ENCODE measurements around the gene ZNF346. TPM values are rescaled to one million over a fixed set of nuclear protein-coding genes. Genes with fewer than 3 reads are reported as not detected.

ZNF346 gene
- total and polyA plus RNA-seq, 2 of the 13 experiments (the other 11 are each of a cell fraction or from before 2014, with no cell fraction given) = 8.6 to 19.4 TPM

GRCh38 chr5:177094224-177095087, 72.0 kb downstream of the ZNF346 start (continued):
- no peak for TF ChIP-seq DZIP1 (CRISPR knock-in tag; IDR thresholded peaks at IDR 0.05)
- no peak for TF ChIP-seq ZNF777 (CRISPR knock-in tag; IDR thresholded peaks at IDR 0.05)
- no peak for TF ChIP-seq NFYB (CRISPR knock-in tag; IDR thresholded peaks at IDR 0.05)
- TF ChIP-seq ZKSCAN8 (CRISPR knock-in tag; IDR thresholded peaks at IDR 0.05; ENCODE audit: borderline replicate concordance) = 0 out of 2 replicates have a peak, but pooled peaks have one; percentile 15
- no peak for TF ChIP-seq ZNF329 (CRISPR knock-in tag; IDR thresholded peaks at IDR 0.05; ENCODE audit: low read depth)
- TF ChIP-seq TAF1 (CRISPR knock-in tag; IDR thresholded peaks at IDR 0.05) = 0 out of 2 replicates have a peak, but pooled peaks have one; percentile 33
- TF ChIP-seq ERF (CRISPR knock-in tag; IDR thresholded peaks at IDR 0.05) = peak; percentile 19; the same call in 1 of the 2 replicates
- no peak for TF ChIP-seq BRCA1 (CRISPR knock-in tag; IDR thresholded peaks at IDR 0.05)
- no peak for TF ChIP-seq ZNF713 (CRISPR knock-in tag; IDR thresholded peaks at IDR 0.05)
- no peak for TF ChIP-seq ZNF891 (CRISPR knock-in tag; IDR thresholded peaks at IDR 0.05)
- TF ChIP-seq IRX3 (CRISPR knock-in tag; IDR thresholded peaks at IDR 0.05; ENCODE audit: borderline replicate concordance, low read depth) = no peak
- peak; percentile 60 for TF ChIP-seq MED8 (CRISPR knock-in tag; IDR thresholded peaks at IDR 0.05; ENCODE audit: insufficient replicate concordance)
- no peak for TF ChIP-seq ZNF577 (CRISPR knock-in tag; IDR thresholded peaks at IDR 0.05; ENCODE audit: borderline replicate concordance, low read depth)
- no peak for TF ChIP-seq ZSCAN12 (CRISPR knock-in tag; IDR thresholded peaks at IDR 0.05)
- peak; percentile 70 for TF ChIP-seq RARA (CRISPR knock-in tag; IDR thresholded peaks at IDR 0.05)
- TF ChIP-seq POLR2A (IDR thresholded peaks at IDR 0.05; ENCODE audit: insufficient read depth in 1 of 2, low read depth in 2 of 2, low read length in 2 of 2) = no peak
- TF ChIP-seq PREB (CRISPR knock-in tag; IDR thresholded peaks at IDR 0.05) = no peak
- TF ChIP-seq PHF8 (CRISPR knock-in tag; IDR thresholded peaks at IDR 0.05) = peak; percentile 39; the same call in 1 of the 2 replicates
- no peak for TF ChIP-seq KLF9 (CRISPR knock-in tag; IDR thresholded peaks at IDR 0.05; ENCODE audit: low read depth)
- TF ChIP-seq HNRNPH1 (optimal IDR thresholded peaks at IDR 0.05; ENCODE audit: low read depth, low read length) = no peak
- peak; percentile 61 for TF ChIP-seq SKIL (CRISPR knock-in tag; IDR thresholded peaks at IDR 0.05; ENCODE audit: borderline replicate concordance)
- no peak for TF ChIP-seq LRRFIP1 (CRISPR knock-in tag; conservative IDR thresholded peaks at IDR 0.05)
